ENCODE measurements around the gene ELFN1.

The ELFN1 gene

GRCh38 chr7:1641661-1642260, 28.3 kb upstream of the ELFN1 start:
- H3K4me3 ChIP-seq (ENCODE audit: low read depth, low read length): no peak overlapping the region

DNA sequence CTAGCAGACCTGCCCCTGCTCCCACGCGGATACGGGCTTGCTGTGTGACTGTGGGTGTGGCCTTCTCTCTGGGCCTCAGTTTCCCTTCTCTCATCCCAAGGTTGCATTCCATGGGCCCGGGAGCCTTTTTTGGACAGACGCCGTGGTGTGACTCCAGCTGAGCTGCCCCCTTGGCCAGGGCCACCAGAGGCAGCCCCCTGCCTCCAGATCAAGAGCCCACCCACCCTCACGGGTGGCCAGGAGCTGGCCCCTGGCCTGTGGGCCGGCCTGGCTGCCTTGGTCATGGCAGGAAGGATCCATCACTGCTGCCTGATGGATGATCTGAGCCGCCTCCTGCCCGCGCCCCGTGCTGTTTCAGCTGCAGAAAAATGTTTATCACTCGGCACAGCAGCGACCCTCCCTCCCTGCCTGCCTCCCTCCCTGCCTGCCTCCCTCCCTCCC, 27.8 kb upstream of the ELFN1 start:
- no peak overlapping the region for H3K4me3 ChIP-seq (ENCODE audit: low read depth, low read length)

- no peak overlapping the region for H3K4me3 ChIP-seq (ENCODE audit: low read depth, low read length)
Measured at GRCh38 chr7:1643270-1644092, 26.6 kb upstream of the ELFN1 start.

DNA sequence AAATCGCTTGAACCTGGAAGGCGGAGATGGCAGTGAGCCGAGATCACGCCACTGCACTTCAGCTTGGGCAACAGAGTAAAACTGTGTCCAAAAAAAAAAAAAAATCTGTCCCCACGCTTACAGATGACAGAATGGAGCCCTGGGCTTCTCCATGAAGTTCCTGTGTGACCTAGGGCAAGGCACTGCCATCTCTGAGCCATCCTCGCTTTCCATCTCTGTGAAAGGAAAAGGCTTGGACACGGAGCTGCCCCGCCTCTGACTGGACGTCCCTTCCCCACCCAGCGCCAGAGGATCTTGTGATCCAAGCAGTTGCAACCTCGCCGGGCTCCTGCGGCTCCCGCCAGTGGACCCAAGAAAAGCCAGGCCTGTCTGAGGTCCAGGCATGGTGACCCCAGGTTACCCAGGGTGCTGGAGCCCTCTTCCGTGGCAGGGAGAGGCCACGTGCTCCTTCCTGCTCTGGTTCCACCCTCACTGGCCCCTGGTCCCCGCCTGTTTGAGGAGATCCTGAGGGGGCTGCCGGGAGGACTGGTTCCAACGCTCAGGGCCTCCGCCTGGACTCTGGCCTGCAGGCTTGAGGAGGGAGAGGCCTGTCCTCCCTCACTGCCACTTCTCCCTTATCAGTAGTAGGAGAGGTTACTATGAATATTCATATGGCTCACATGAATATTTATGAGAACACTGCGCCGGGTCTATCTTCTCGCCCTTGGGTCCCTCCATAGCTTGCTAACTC, 25.6 kb upstream of the ELFN1 start:
- no peak overlapping the region for H3K4me3 ChIP-seq (ENCODE audit: low read depth, low read length)

GRCh38 chr7:1645071-1645409, 25.0 kb upstream of the ELFN1 start:
- H3K4me3 ChIP-seq (ENCODE audit: low read depth, low read length): no peak overlapping the region

GRCh38 chr7:1645476-1645875, 24.6 kb upstream of the ELFN1 start:
- no peak overlapping the region for H3K4me3 ChIP-seq (ENCODE audit: low read depth, low read length)

- no peak overlapping the region for H3K4me3 ChIP-seq (ENCODE audit: low read depth, low read length)
Measured at GRCh38 chr7:1646391-1646790, 23.7 kb upstream of the ELFN1 start.

- no peak overlapping the region for H3K4me3 ChIP-seq (ENCODE audit: low read depth, low read length)
Measured at GRCh38 chr7:1646957-1647891, 22.9 kb upstream of the ELFN1 start.

GRCh38 chr7:1647961-1648672, 22.0 kb upstream of the ELFN1 start:
- H3K4me3 ChIP-seq (ENCODE audit: low read depth, low read length): no peak overlapping the region

- H3K4me3 ChIP-seq (ENCODE audit: low read depth, low read length): no peak overlapping the region
Measured at GRCh38 chr7:1649751-1650326, 20.2 kb upstream of the ELFN1 start.

GRCh38 chr7:1650363-1651030, 19.6 kb upstream of the ELFN1 start:
- H3K4me3 ChIP-seq (ENCODE audit: low read depth, low read length): no peak overlapping the region

- H3K4me3 ChIP-seq (ENCODE audit: low read depth, low read length): no peak overlapping the region
Measured at GRCh38 chr7:1651031-1651446, 19.0 kb upstream of the ELFN1 start.

DNA sequence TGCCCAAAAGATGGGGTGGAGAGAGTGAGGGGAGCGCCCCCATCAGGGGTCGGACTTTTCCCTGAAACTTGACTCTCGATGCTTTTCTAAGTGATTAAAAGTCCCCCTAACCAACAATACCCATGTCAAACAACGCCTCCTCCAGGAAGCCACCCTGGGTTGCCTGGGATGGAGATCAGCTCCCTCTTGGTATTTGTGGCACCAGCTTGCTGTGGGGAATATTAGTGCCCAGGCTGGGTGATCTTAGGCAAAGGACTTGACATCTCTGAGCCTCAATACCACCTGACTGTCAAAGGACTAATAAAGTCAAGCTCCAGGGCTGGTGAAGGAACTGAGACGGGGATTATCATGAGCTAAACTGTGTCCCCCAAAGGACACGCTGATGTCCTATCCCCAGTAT, 18.2 kb upstream of the ELFN1 start:
- H3K4me3 ChIP-seq (ENCODE audit: low read depth, low read length): no peak overlapping the region

DNA sequence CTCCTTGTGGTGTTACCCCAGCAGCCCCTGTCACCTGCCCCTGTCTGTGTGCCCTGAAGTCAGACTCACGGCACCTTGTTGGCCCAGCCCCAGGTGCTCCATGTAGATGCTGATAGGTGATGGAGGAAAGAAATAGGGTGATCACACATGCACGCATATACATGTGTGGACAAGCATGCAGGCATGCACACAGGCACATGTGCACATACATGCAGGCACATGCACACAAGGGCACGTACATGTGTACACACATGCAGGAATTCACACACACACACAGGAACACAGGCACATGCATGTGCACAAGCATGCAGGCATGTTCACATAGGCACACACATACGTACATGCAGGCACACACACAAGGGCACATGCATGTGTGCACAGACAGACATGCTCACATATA, 16.6 kb upstream of the ELFN1 start:
- no peak overlapping the region for H3K4me3 ChIP-seq (ENCODE audit: low read depth, low read length)

GRCh38 chr7:1654111-1654510, 16.0 kb upstream of the ELFN1 start:
- no peak overlapping the region for H3K4me3 ChIP-seq (ENCODE audit: low read depth, low read length)

- no peak overlapping the region for H3K4me3 ChIP-seq (ENCODE audit: low read depth, low read length)
Measured at GRCh38 chr7:1654738-1655475, 15.2 kb upstream of the ELFN1 start.

DNA sequence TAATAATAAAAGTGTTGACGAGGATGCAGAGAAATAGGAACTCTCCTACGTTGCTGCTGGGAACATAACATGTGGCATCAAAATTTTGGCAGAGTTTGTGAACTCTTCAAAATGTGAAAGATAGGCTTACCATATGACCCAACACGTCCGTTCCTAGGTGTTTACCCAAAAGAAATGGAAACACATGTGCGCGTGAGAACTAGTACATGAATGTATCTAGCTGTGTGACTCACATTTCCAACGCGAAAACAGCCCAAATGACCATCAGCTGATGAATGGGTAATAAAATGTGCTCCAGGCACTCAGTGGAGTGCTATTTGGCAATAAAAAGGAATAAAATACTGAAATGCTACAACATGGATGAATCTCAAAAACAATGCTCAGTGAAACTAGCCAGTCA, 10.4 kb upstream of the ELFN1 start:
- H3K4me3 ChIP-seq (ENCODE audit: low read depth, low read length): no peak overlapping the region

DNA sequence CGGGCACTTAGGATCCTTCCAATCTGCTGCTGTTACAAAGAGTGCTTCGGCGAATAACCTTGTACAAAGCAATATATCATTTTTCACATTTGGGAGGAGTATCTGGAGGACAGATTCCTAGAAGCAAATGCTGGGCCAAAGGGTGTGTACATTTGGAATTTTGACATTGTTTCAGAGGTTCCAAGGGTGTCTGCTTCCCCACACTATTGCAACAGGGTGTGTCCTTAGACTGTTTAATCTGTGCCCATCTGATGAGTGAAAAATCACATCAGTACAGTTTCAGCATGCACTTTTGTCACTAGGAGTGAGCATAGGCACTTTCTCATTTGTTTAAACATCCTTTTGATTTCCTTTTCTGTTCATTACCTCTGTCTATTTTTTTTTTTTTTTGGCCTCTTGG, 8.6 kb upstream of the ELFN1 start:
- H3K4me3 ChIP-seq (ENCODE audit: low read depth, low read length): no peak overlapping the region

GRCh38 chr7:1662101-1662500, 8.0 kb upstream of the ELFN1 start:
- H3K4me3 ChIP-seq (ENCODE audit: low read depth, low read length): no peak overlapping the region
